NCI-H2227 treated with DMSO at 0.1 percent for 48 hours (cell line): ENCODE measurements around the gene DMD.
"Not testable (repeated sequence)": the region's sequence is repeated elsewhere in the genome, so short reads cannot be mapped to it uniquely, and the experiment has no call there.

Experiments used
- DNase-seq: peaks from one replicate; lab custom pipeline; 2025; lab: John Stamatoyannopoulos, UW

DMD gene

GRCh38 chrX:31423609-31424189 is 1787.7 kb downstream of the DMD start:
- DNase-seq = no peak

GRCh38 chrX:31421441-31421840 is 1789.9 kb downstream of the DMD start:
- DNase-seq = no peak

GRCh38 chrX:31420711-31421151 is 1790.6 kb downstream of the DMD start:
- DNase-seq = no peak

GRCh38 chrX:31420302-31420701 is 1791.0 kb downstream of the DMD start:
- no peak for DNase-seq

- no peak for DNase-seq
Observed at GRCh38 chrX:31397119-31397518, 1814.2 kb downstream of the DMD start.

GRCh38 chrX:31392513-31392912 is 1818.8 kb downstream of the DMD start:
- DNase-seq = no peak

- no peak for DNase-seq
Observed at GRCh38 chrX:31388946-31389345, 1822.4 kb downstream of the DMD start.

GRCh38 chrX:31384471-31384870 is 1826.9 kb downstream of the DMD start:
- no peak for DNase-seq

GRCh38 chrX:31383991-31384390 is 1827.4 kb downstream of the DMD start:
- DNase-seq = no peak

GRCh38 chrX:31378973-31379372 is 1832.4 kb downstream of the DMD start:
- not testable (repeated sequence) for DNase-seq

GRCh38 chrX:31377821-31378220 is 1833.5 kb downstream of the DMD start:
- DNase-seq = not testable (repeated sequence)

GRCh38 chrX:31376408-31377022 is 1834.8 kb downstream of the DMD start:
- DNase-seq = no peak

- DNase-seq = no peak
Observed at GRCh38 chrX:31374786-31375185, 1836.6 kb downstream of the DMD start.

GRCh38 chrX:31371956-31372355 is 1839.4 kb downstream of the DMD start:
- DNase-seq = no peak

- no peak for DNase-seq
Observed at GRCh38 chrX:31367816-31368215, 1843.5 kb downstream of the DMD start.

- no peak for DNase-seq
Observed at GRCh38 chrX:31366041-31366440, 1845.3 kb downstream of the DMD start.

GRCh38 chrX:31356275-31357212 is 1854.8 kb downstream of the DMD start:
- no peak for DNase-seq

- no peak for DNase-seq
Observed at GRCh38 chrX:31355206-31355955, 1856.0 kb downstream of the DMD start.

GRCh38 chrX:31353095-31353494 is 1858.3 kb downstream of the DMD start:
- DNase-seq = no peak

- DNase-seq = no peak
Observed at GRCh38 chrX:31350808-31351074, 1860.6 kb downstream of the DMD start.

GRCh38 chrX:31349515-31349914 is 1861.8 kb downstream of the DMD start:
- no peak for DNase-seq

GRCh38 chrX:31340587-31340986 is 1870.8 kb downstream of the DMD start:
- no peak for DNase-seq

GRCh38 chrX:31338991-31339350 is 1872.4 kb downstream of the DMD start:
- no peak for DNase-seq
